OCI-LY1 (cell line): ENCODE data around the gene DPH2.
A peak's percentile ranks its signal among the peaks of the same experiment; 100 is the strongest.

Experiments
- H2AFZ ChIP-seq: fragments of 200-600 bp; sonication (generic), shearing (Covaris generic); 2 replicates; pipeline ENCODE4 v1.6.0; 2014; ENCODE audit warnings: antibody characterized with exemption, mild to moderate bottlenecking, low read length
- H3F3A ChIP-seq: fragments of 200-600 bp; sonication (generic), shearing (Covaris generic); 2 replicates; pipeline ENCODE4 v1.6.0; 2014; ENCODE audit warnings: mild to moderate bottlenecking, antibody characterized with exemption, low read length, moderate library complexity; ENCODE audit not compliant: insufficient read depth
- H3K27ac ChIP-seq: fragments of 200-600 bp; sonication (generic); 2 replicates; pipeline ENCODE4 v1.5.1; 2014; ENCODE audit warnings: low read length, mixed run types, mild to moderate bottlenecking, low read depth; ENCODE audit not compliant: poor library complexity, severe bottlenecking
- H3K27me3 ChIP-seq: fragments of 200-600 bp; sonication (generic); 2 replicates; pipeline ENCODE4 v1.6.0; 2014; ENCODE audit warnings: antibody characterized with exemption, mild to moderate bottlenecking, low read length, moderate library complexity; ENCODE audit not compliant: insufficient read depth
- H3K36me3 ChIP-seq: fragments of 200-600 bp; sonication (generic); 2 replicates; pipeline ENCODE4 v1.6.1; 2014; ENCODE audit warnings: mild to moderate bottlenecking, antibody characterized with exemption, low read length, moderate library complexity, mixed read lengths; ENCODE audit not compliant: insufficient read depth
- H3K4me1 ChIP-seq: fragments of 200-600 bp; sonication (generic); 2 replicates; pipeline ENCODE4 v1.5.1; 2014; ENCODE audit warnings: mild to moderate bottlenecking, low read length, moderate library complexity; ENCODE audit not compliant: insufficient read depth, severe bottlenecking
- H3K4me2 ChIP-seq: fragments of 200-600 bp; sonication (generic), shearing (Covaris generic); 2 replicates; pipeline ENCODE4 v1.6.1; 2014; ENCODE audit warnings: low read length
- H3K4me3 ChIP-seq: fragments of 200-600 bp; sonication (generic); 2 replicates; pipeline ENCODE4 v1.5.1; 2014; ENCODE audit warnings: low read length, low read depth, mild to moderate bottlenecking, mixed read lengths; ENCODE audit not compliant: poor library complexity, severe bottlenecking
- H3K79me2 ChIP-seq: fragments of 200-600 bp; shearing (Covaris generic); 2 replicates; pipeline ENCODE4 v1.6.1; 2016; ENCODE audit warnings: mixed run types, low read length, mixed read lengths; ENCODE audit not compliant: insufficient read depth
- H3K9ac ChIP-seq: fragments of 200-600 bp; sonication (generic), shearing (Covaris generic); 2 replicates; pipeline ENCODE4 v1.6.1; 2014; ENCODE audit warnings: mild to moderate bottlenecking, low read length, mixed read lengths
- H3K9me2 ChIP-seq: fragments of 200-600 bp; sonication (generic), shearing (Covaris generic); 2 replicates; pipeline ENCODE4 v1.6.1; 2014; ENCODE audit warnings: low read depth, mild to moderate bottlenecking, low read length, mixed read lengths
- H3K9me3 ChIP-seq: fragments of 200-600 bp; shearing (Covaris generic); 2 replicates; pipeline ENCODE4 v1.6.1; 2014; ENCODE audit warnings: low read length, mixed read lengths
- H4K20me1 ChIP-seq: fragments of 200-600 bp; sonication (generic), shearing (Covaris generic); 2 replicates; pipeline ENCODE4 v1.6.0; 2016; ENCODE audit warnings: mild to moderate bottlenecking, low read length; ENCODE audit not compliant: insufficient read depth
- EZH2 ChIP-seq: fragments of 200-600 bp; sonication (generic), shearing (Covaris generic); IDR thresholded peaks from 2 replicates; pipeline ENCODE4 v1.8.0; 2017; ENCODE audit warnings: borderline replicate concordance, mixed run types, mild to moderate bottlenecking, antibody characterized with exemption, low read length, moderate library complexity, mixed read lengths
- TF ChIP-seq, protein P1 (sequence below): fragments of 200-600 bp; sonication (generic), shearing (Covaris generic); IDR thresholded peaks from 2 replicates; pipeline ENCODE4 v1.5.1; 2017; ENCODE audit warnings: mild to moderate bottlenecking, antibody characterized with exemption, low read length, moderate library complexity, mixed read lengths

Gene DPH2

DNA sequence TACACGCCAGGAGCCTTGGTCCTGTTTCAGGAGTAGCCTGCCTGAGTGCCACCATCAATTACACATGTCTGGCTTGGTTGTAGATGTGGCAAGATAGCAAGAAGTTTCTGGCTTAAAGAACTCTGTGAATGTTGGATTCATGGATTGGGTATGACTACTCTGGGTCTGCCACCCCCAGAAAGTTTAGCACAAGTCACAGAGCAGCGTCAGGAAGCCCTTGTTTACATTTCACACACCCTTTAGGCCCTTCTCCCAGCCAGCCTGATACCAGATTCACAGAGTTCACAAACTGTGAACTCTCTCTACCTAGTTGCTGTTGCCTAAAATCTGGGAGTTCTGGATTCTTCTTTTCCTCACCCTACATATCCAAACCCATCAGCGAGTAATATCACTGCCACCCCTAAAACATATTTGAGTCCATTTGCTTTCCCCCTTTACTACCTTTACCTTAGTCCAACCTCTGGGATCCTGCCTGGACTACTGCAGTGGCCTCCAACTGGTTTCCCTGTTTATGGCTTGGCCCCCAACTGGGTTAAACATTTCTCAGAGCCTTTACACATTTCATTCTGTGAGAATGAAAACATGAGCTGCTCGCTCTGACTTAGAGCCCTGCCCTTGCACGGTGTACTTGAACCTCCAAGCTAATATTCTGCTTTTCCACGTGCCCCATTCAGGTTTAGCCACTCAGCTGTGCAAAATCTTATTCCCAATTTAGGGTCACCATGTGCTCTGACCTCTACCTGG, 17.5 kb downstream of the DPH2 start:
- H3K4me1 ChIP-seq, result peaks cover 12% of the 10 kb centered on the region
- H3K27ac ChIP-seq, result no peak overlapping the region
- no peak overlapping the region for H2AFZ ChIP-seq
- no peaks in the 10 kb centered on the region for H3K79me2 ChIP-seq
- no peak overlapping the region for H3K9ac ChIP-seq
- no peaks in the 10 kb centered on the region for H3K36me3 ChIP-seq
- no peaks in the 10 kb centered on the region for H3K9me2 ChIP-seq
- TF ChIP-seq, protein P1, sequence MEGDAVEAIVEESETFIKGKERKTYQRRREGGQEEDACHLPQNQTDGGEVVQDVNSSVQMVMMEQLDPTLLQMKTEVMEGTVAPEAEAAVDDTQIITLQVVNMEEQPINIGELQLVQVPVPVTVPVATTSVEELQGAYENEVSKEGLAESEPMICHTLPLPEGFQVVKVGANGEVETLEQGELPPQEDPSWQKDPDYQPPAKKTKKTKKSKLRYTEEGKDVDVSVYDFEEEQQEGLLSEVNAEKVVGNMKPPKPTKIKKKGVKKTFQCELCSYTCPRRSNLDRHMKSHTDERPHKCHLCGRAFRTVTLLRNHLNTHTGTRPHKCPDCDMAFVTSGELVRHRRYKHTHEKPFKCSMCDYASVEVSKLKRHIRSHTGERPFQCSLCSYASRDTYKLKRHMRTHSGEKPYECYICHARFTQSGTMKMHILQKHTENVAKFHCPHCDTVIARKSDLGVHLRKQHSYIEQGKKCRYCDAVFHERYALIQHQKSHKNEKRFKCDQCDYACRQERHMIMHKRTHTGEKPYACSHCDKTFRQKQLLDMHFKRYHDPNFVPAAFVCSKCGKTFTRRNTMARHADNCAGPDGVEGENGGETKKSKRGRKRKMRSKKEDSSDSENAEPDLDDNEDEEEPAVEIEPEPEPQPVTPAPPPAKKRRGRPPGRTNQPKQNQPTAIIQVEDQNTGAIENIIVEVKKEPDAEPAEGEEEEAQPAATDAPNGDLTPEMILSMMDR, result no peak
- TF ChIP-seq EZH2, result no peak
- no peaks in the 10 kb centered on the region for H3K9me3 ChIP-seq
- H3K4me3 ChIP-seq, result no peak overlapping the region
- H3F3A ChIP-seq, result no peaks in the 10 kb centered on the region
- no peak overlapping the region for H3K4me2 ChIP-seq
- H4K20me1 ChIP-seq, result no peaks in the 10 kb centered on the region
- H3K27me3 ChIP-seq, result no peaks in the 10 kb centered on the region

DNA sequence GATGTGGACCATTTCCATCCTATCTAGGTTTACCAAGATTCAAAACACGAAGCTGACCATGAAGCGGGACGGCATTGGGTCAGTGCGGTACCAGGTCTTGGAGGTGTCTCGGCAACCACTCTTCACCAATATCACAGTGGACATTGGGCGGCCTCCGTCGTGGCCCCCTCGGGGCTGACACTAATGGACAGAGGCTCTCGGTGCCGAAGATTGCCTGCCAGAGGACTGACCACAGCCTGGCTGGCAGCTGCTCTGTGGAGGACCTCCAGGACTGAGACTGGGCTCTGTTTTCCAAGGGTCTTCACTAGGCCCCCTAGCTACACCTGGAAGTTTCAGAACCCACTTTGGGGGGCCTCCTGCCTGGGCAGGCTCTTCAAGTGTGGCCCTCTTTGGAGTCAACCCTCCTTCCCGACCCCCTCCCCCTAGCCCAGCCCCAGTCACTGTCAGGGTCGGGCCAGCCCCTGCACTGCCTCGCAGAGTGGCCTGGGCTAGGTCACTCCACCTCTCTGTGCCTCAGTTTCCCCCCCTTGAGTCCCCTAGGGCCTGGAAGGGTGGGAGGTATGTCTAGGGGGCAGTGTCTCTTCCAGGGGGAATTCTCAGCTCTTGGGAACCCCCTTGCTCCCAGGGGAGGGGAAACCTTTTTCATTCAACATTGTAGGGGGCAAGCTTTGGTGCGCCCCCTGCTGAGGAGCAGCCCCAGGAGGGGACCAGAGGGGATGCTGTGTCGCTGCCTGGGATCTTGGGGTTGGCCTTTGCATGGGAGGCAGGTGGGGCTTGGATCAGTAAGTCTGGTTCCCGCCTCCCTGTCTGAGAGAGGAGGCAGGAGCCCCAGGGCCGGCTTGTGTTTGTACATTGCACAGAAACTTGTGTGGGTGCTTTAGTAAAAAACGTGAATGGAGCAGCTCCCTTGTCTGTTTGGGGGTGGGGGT, 20.7 kb downstream of the DPH2 start:
- Histone ChIP-seq H3K79me2 (no peaks in the 10 kb centered on the region), H3K27me3 (no peaks in the 10 kb centered on the region; the same call in 1 of the 2 replicates), H2AFZ (no peak overlapping the region), H3K4me2 (peak overlapping the region; percentile 71), H3K9ac (peak overlapping the region; percentile 52; the same call in 1 of the 2 replicates), H3K9me3 (no peaks in the 10 kb centered on the region), H4K20me1 (no peaks in the 10 kb centered on the region), H3K9me2 (no peaks in the 10 kb centered on the region), H3F3A (no peaks in the 10 kb centered on the region), H3K36me3 (no peaks in the 10 kb centered on the region), H3K27ac (no peak overlapping the region), H3K4me1 (peaks cover 14% of the 10 kb centered on the region), H3K4me3 (peak overlapping the region; percentile 59)
- TF ChIP-seq EZH2, result no peak
- TF ChIP-seq, protein P1, result peak; percentile 45; the same call in 1 of the 2 replicates

DNA sequence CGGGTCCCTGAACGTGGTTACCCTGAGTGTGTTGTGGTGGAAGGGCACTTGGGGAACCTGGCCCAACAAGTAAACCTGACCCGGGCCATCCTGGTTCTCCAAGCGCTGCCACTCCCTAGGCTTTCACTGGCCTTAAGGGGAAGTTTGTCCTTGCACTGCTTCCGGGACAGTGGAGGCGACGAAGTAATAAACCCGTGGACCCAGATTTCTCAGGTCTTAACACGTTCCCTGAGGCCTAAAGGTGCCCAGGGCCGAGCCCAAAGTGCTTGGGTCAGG, 21.3 kb downstream of the DPH2 start:
- TF ChIP-seq, protein P1, result no peak
- no peak for TF ChIP-seq EZH2
- H3K9me2 ChIP-seq, result no peaks in the 10 kb centered on the region
- peaks cover 14% of the 10 kb centered on the region for H3K4me1 ChIP-seq
- peak overlapping the region; percentile 52 for H3K9ac ChIP-seq
- no peak overlapping the region for H3K27ac ChIP-seq
- H3K4me2 ChIP-seq, result peak overlapping the region; percentile 71
- H3K36me3 ChIP-seq, result no peaks in the 10 kb centered on the region
- H3K4me3 ChIP-seq, result peak overlapping the region; percentile 59
- H4K20me1 ChIP-seq, result no peaks in the 10 kb centered on the region
- no peak overlapping the region for H2AFZ ChIP-seq
- H3K9me3 ChIP-seq, result no peaks in the 10 kb centered on the region
- no peaks in the 10 kb centered on the region for H3F3A ChIP-seq
- no peaks in the 10 kb centered on the region; the same call in 1 of the 2 replicates for H3K27me3 ChIP-seq
- no peaks in the 10 kb centered on the region for H3K79me2 ChIP-seq
